HepG2 (cell line): ENCODE data around the gene TSPAN9. TPM values are rescaled to one million over a fixed set of nuclear protein-coding genes. Genes with fewer than 3 reads are reported as not detected.

ENCODE experiments used
- ATAC-seq: fragments of 200-7000 bp; cut with Tn5 transposase; 3 replicates; pipeline ENCODE4 v1.9.1; 2020; ENCODE audit warnings: mild to moderate bottlenecking, moderate library complexity
- BruUV-seq: library from RNA; stranded (reverse); fragments of 400-500 nt; replicated peaks from 2 replicates; lab custom pipeline; 2021; lab: Mats Ljungman, UMichigan
- CTCF ChIA-PET: fragments of 300-600 bp; formaldehyde crosslinking; extraction: SDS; loops from one replicate; lab custom pipeline; 2021; ENCODE audit warnings: low total read pairs, inconsistent platforms, low intra/inter-chr PET ratio; lab: Yijun Ruan, JAX
- POLR2A ChIA-PET: fragments of 350-600 bp; sonication (Branson Sonifier 250); formaldehyde crosslinking; loops from one replicate; lab custom pipeline; 2020; ENCODE audit warnings: antibody characterized with exemption, inconsistent platforms; lab: Yijun Ruan, JAX
- DNase-seq: peaks from one replicate; pipeline ENCODE4 v3.0.0-alpha.2; 2015; ENCODE audit warnings: low spot score
- FAIRE-seq: peaks from 3 replicates; lab custom pipeline; 2011; peaks lifted over from hg19 to GRCh38; lab: Jason Lieb, UNC
- H2AFZ ChIP-seq: one replicate; pipeline ENCODE4 v1.6.1; 2011; ENCODE audit warnings: low read length, inconsistent platforms
- H3K27ac ChIP-seq: fragments of 300-600 bp; 3 replicates; pipeline ENCODE4 v1.8.0; 2011; ENCODE audit warnings: mixed run types, mild to moderate bottlenecking, mixed read lengths, low read length, inconsistent platforms; ENCODE audit not compliant: insufficient read depth; ENCODE audit errors: extremely low read length
- H3K27me3 ChIP-seq, 2 experiments: fragments of 200-600 bp in 1 of 2; 2 replicates in 1 of 2; 3 replicates in 1 of 2; pipeline versions ENCODE4 v1.6.0 to v1.8.0; 2011; ENCODE audit warnings: low read length in 2 of 2, mild to moderate bottlenecking in 2 of 2, moderate library complexity in 2 of 2, inconsistent platforms in 1 of 2; ENCODE audit not compliant: insufficient read depth in 2 of 2, control insufficient read depth in 1 of 2
- H3K36me3 ChIP-seq, 2 experiments: fragments of 200-600 bp in 1 of 2; replicated peaks in 1 of 2; 2 replicates in 1 of 2; 3 replicates in 1 of 2; pipeline versions ENCODE4 v1.5.1 to v1.8.0; 2011; ENCODE audit warnings: low read length in 2 of 2, inconsistent platforms in 1 of 2; ENCODE audit not compliant: insufficient read depth in 2 of 2, control insufficient read depth in 1 of 2
- H3K4me1 ChIP-seq: 2 replicates; pipeline ENCODE4 v1.5.1; 2012; ENCODE audit warnings: low read length, inconsistent platforms; ENCODE audit not compliant: insufficient read depth
- H3K4me2 ChIP-seq: 2 replicates; pipeline ENCODE4 v1.6.0; 2011; ENCODE audit warnings: low read depth, low read length, inconsistent platforms
- H3K4me3 ChIP-seq, 3 experiments: fragments of 200-600 bp in 1 of 3; sonication (generic), shearing (Covaris generic) in 1 of 3; replicated peaks in 1 of 3; 2 replicates each; pipeline ENCODE4 v1.5.1; 2011 to 2016; ENCODE audit warnings: low read length in 3 of 3, inconsistent platforms in 2 of 3, low read depth in 2 of 3, mild to moderate bottlenecking in 2 of 3, control low read depth in 1 of 3, mixed read lengths in 1 of 3; ENCODE audit not compliant: insufficient read depth in 1 of 3
- H3K79me2 ChIP-seq: one replicate; pipeline ENCODE4 v1.6.1; 2011; ENCODE audit warnings: low read length, inconsistent platforms; ENCODE audit not compliant: insufficient read depth
- H3K9ac ChIP-seq: 2 replicates; pipeline ENCODE4 v1.6.0; 2011; ENCODE audit warnings: mild to moderate bottlenecking, low read depth, low read length, inconsistent platforms; ENCODE audit not compliant: insufficient read depth
- H3K9me3 ChIP-seq: 2 replicates; pipeline ENCODE4 v1.5.1; 2012; ENCODE audit warnings: mild to moderate bottlenecking, low read length
- H4K20me1 ChIP-seq: 2 replicates; pipeline ENCODE4 v1.6.0; 2011; ENCODE audit warnings: inconsistent platforms, mild to moderate bottlenecking, low read length, moderate library complexity; ENCODE audit not compliant: insufficient read depth
- ARHGAP35 ChIP-seq: sonication (generic); formaldehyde crosslinking; IDR thresholded peaks from 2 replicates; pipeline ENCODE4 v1.9.0; 2022; ENCODE audit warnings: mild to moderate bottlenecking, inconsistent platforms, moderate library complexity, missing genetic modification reagents, borderline replicate concordance
- CREB3 ChIP-seq: sonication (generic); formaldehyde crosslinking; IDR thresholded peaks from 2 replicates; pipeline ENCODE4 v1.5.0; 2020; ENCODE audit warnings: missing genetic modification reagents
- FOXA3 ChIP-seq: IDR thresholded peaks from 2 replicates; pipeline ENCODE4 v1.6.1; 2016; ENCODE audit warnings: missing genetic modification reagents, missing compliant biosample characterization
- GFI1 ChIP-seq: sonication (generic); formaldehyde crosslinking; IDR thresholded peaks from 2 replicates; pipeline ENCODE4 v1.5.0; 2020; ENCODE audit warnings: missing genetic modification reagents, mild to moderate bottlenecking, borderline replicate concordance
- NPAS2 ChIP-seq: sonication (generic); formaldehyde crosslinking; IDR thresholded peaks from 2 replicates; pipeline ENCODE4 v1.8.0; 2022; ENCODE audit warnings: mild to moderate bottlenecking, missing genetic modification reagents, borderline replicate concordance
- PBX3 ChIP-seq: sonication (generic); formaldehyde crosslinking; IDR thresholded peaks from 2 replicates; pipeline ENCODE4 v1.8.1; 2023; ENCODE audit warnings: missing genetic modification reagents, inconsistent platforms, borderline replicate concordance
- SP5 ChIP-seq: IDR thresholded peaks from 2 replicates; pipeline ENCODE4 v1.6.1; 2016; ENCODE audit warnings: low read depth, borderline replicate concordance
- TEAD2 ChIP-seq: sonication (generic); formaldehyde crosslinking; IDR thresholded peaks from 2 replicates; pipeline ENCODE4 v1.9.0; 2021; ENCODE audit warnings: missing genetic modification reagents
- ZBTB21 ChIP-seq: sonication (generic); formaldehyde crosslinking; IDR thresholded peaks from 2 replicates; pipeline ENCODE4 v1.4.0; 2020; ENCODE audit warnings: missing genetic modification reagents
- ZNF460 ChIP-seq: sonication (generic); formaldehyde crosslinking; IDR thresholded peaks from 2 replicates; pipeline ENCODE4 v1.5.1; 2020; ENCODE audit warnings: missing genetic modification reagents, mild to moderate bottlenecking, borderline replicate concordance
- WGBS: methylation state at CpG from one replicate; pipeline ENCODE4 v1.1.6; 2017; ENCODE audit warnings: low lambda C conversion rate; 5-methylcytosine and 5-hydroxymethylcytosine counted together
- in situ Hi-C: cut with HindIII; loops from 2 replicates; pipeline ENCODE4 v1.10.0; 2017; ENCODE audit warnings: low pct_unique_long_range_greater_than_20kb; ENCODE audit not compliant: extremely low pct_ligation_motif_present
- intact Hi-C: fragments of 100-400 bp; cut with micrococcal nuclease; formaldehyde crosslinking; loops from one replicate; pipeline ENCODE4 v1.10.0; 2022; ENCODE audit not compliant: unreplicated experiment
- polyA plus RNA-seq, 8 experiments: library from polyadenylated mRNA; depleted of rRNA in 3 of 8; stranded (reverse) in 7 of 8; unstranded in 1 of 8; fragments of >200 nt; fragmentation: Illumina TruSeq in 4 of 8; extraction: Trizol in 4 of 8; gene quantifications; 2 replicates each; pipeline versions ENCODE4 v1.2.1 to v1.2.3, GENCODE V29; 2011 to 2016; ENCODE audit warnings: low read depth in 4 of 8, missing spikeins in 1 of 8, mixed read lengths in 1 of 8; ENCODE audit not compliant: insufficient read depth in 1 of 8
- total RNA-seq, 5 experiments: library from RNA; depleted of rRNA; stranded (reverse); fragments of >200 nt; fragmentation: Illumina TruSeq; extraction: Trizol; gene quantifications; 2 replicates each; pipeline ENCODE4 v1.2.3, GENCODE V29; 2016; ENCODE audit warnings: low read depth in 1 of 5

TSPAN9 gene
- total and polyA plus RNA-seq, 2 of the 13 experiments (the other 11 are each of a cell fraction or from before 2014, with no cell fraction given) = 18.1 to 42.3 TPM

- no peak for TF ChIP-seq ARHGAP35 (CRISPR knock-in tag)
- no peak for TF ChIP-seq TEAD2 (CRISPR knock-in tag)
- TF ChIP-seq ZBTB21 (CRISPR knock-in tag) = no peak
- TF ChIP-seq ZNF460 (CRISPR knock-in tag) = no peak
- no peak for TF ChIP-seq CREB3 (CRISPR knock-in tag)
- no peak for TF ChIP-seq FOXA3
These were observed 194.5 kb downstream of the TSPAN9 start (continued) for GRCh38 chr12:3271639-3272038.

GRCh38 chr12:3272958-3273357 lies 195.8 kb downstream of the TSPAN9 start:
- intact Hi-C loops = no loop called here
- H3K27ac ChIP-seq = no peak overlapping the region
- H3K4me1 ChIP-seq = no peaks in the 10 kb centered on the region
- no peak for ATAC-seq
- H3K36me3 ChIP-seq = peaks cover 1 to 4% of the 10 kb centered on the region in 2 experiments; a peak in 2 of 5 replicates
- no peaks in the 10 kb centered on the region for H3K79me2 ChIP-seq
- no peak overlapping the region for H3K4me2 ChIP-seq
- BruUV-seq = no TSS peak
- FAIRE-seq = no peak
- no peaks in the 10 kb centered on the region for H3K9me3 ChIP-seq
- in situ Hi-C loops = loop anchor here (5.0 to 10.0 kb wide), 2 partner anchors 141 to 198 kb away; partner anchors contain the start of gene TSPAN9
- TF ChIP-seq PBX3 (no peak), NPAS2 (no peak), GFI1 (CRISPR knock-in tag) (no peak), SP5 (CRISPR knock-in tag) (no peak)
- H3K4me3 ChIP-seq = no peak overlapping the region
- no peak overlapping the region for H3K9ac ChIP-seq
- CTCF ChIA-PET = no interaction called here
- peaks cover 17% of the 10 kb centered on the region; the same call in 1 of the 2 replicates for H4K20me1 ChIP-seq
- H3K27me3 ChIP-seq = no peaks in the 10 kb centered on the region
- POLR2A ChIA-PET = no interaction called here
- WGBS = 75% methylated on average over 4 of the region's 9 CpGs
- no peak for DNase-seq
- no peak overlapping the region for H2AFZ ChIP-seq
